ENCODE data around the gene CHD8. TPM values are rescaled to one million over a fixed set of nuclear protein-coding genes. Genes with fewer than 3 reads are reported as not detected.

Gene CHD8
- total RNA-seq, 1 experiment from 2014 or later, result 133 TPM

- TF ChIP-seq, protein P1, sequence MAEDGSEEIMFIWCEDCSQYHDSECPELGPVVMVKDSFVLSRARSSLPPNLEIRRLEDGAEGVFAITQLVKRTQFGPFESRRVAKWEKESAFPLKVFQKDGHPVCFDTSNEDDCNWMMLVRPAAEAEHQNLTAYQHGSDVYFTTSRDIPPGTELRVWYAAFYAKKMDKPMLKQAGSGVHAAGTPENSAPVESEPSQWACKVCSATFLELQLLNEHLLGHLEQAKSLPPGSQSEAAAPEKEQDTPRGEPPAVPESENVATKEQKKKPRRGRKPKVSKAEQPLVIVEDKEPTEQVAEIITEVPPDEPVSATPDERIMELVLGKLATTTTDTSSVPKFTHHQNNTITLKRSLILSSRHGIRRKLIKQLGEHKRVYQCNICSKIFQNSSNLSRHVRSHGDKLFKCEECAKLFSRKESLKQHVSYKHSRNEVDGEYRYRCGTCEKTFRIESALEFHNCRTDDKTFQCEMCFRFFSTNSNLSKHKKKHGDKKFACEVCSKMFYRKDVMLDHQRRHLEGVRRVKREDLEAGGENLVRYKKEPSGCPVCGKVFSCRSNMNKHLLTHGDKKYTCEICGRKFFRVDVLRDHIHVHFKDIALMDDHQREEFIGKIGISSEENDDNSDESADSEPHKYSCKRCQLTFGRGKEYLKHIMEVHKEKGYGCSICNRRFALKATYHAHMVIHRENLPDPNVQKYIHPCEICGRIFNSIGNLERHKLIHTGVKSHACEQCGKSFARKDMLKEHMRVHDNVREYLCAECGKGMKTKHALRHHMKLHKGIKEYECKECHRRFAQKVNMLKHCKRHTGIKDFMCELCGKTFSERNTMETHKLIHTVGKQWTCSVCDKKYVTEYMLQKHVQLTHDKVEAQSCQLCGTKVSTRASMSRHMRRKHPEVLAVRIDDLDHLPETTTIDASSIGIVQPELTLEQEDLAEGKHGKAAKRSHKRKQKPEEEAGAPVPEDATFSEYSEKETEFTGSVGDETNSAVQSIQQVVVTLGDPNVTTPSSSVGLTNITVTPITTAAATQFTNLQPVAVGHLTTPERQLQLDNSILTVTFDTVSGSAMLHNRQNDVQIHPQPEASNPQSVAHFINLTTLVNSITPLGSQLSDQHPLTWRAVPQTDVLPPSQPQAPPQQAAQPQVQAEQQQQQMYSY (CRISPR knock-in tag; IDR thresholded peaks at IDR 0.05), result no peak
- no peak for TF ChIP-seq CTCF (IDR thresholded peaks at IDR 0.05)
- TF ChIP-seq, protein P2, sequence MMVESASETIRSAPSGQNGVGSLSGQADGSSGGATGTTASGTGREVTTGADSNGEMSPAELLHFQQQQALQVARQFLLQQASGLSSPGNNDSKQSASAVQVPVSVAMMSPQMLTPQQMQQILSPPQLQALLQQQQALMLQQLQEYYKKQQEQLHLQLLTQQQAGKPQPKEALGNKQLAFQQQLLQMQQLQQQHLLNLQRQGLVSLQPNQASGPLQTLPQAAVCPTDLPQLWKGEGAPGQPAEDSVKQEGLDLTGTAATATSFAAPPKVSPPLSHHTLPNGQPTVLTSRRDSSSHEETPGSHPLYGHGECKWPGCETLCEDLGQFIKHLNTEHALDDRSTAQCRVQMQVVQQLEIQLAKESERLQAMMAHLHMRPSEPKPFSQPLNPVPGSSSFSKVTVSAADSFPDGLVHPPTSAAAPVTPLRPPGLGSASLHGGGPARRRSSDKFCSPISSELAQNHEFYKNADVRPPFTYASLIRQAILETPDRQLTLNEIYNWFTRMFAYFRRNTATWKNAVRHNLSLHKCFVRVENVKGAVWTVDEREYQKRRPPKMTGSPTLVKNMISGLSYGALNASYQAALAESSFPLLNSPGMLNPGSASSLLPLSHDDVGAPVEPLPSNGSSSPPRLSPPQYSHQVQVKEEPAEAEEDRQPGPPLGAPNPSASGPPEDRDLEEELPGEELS (CRISPR knock-in tag; IDR thresholded peaks at IDR 0.05), result no peak
Measured at GRCh38 chr14:21467616-21468015, 11.7 kb upstream of the CHD8 start (continued).

DNA sequence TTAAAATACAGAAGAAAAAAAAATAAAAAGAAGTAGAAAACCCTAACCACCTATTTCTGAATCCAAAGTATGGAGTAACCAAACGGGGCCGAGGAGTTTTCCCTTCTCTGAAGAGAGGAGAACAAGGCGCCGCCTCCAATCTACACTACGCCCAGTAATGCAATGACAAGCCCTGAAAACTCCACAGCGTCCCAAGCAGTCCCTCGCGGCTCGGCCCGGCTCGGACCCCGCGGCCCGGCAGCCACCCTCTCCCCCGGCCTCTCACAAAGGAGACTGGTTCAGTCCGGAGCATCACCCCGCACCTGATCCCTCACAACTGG, 371 bp downstream of the CHD8 start:
- no peak for DNase-seq (ENCODE audit: low spot score)
- H3K4me1 Mint-ChIP-seq, result peaks cover 23% of the 10 kb centered on the region
- H3K27me3 Mint-ChIP-seq (ENCODE audit: low read depth), result no peaks in the 10 kb centered on the region
- POLR2A ChIA-PET, result interaction anchor here (0.8 to 2.2 kb wide), 10 partner anchors 10 to 114 kb away, joined by 3 to 41 read pairs (median 6); partner anchors contain the start of genes METTL3, RAB2B, SALL2 and SUPT16H
- CTCF ChIA-PET, result interaction anchor here (0.6 to 2.8 kb wide), 23 partner anchors 10 to 293 kb away, joined by 3 to 37 read pairs (median 4); partner anchors contain the start of genes METTL3, RAB2B, SALL2 and SUPT16H
- H3K9me3 Mint-ChIP-seq, result no peaks in the 10 kb centered on the region
- peak overlapping the region; percentile 94 for H3K4me3 Mint-ChIP-seq
- peak; percentile 9 for ATAC-seq
- TF ChIP-seq, protein P3, sequence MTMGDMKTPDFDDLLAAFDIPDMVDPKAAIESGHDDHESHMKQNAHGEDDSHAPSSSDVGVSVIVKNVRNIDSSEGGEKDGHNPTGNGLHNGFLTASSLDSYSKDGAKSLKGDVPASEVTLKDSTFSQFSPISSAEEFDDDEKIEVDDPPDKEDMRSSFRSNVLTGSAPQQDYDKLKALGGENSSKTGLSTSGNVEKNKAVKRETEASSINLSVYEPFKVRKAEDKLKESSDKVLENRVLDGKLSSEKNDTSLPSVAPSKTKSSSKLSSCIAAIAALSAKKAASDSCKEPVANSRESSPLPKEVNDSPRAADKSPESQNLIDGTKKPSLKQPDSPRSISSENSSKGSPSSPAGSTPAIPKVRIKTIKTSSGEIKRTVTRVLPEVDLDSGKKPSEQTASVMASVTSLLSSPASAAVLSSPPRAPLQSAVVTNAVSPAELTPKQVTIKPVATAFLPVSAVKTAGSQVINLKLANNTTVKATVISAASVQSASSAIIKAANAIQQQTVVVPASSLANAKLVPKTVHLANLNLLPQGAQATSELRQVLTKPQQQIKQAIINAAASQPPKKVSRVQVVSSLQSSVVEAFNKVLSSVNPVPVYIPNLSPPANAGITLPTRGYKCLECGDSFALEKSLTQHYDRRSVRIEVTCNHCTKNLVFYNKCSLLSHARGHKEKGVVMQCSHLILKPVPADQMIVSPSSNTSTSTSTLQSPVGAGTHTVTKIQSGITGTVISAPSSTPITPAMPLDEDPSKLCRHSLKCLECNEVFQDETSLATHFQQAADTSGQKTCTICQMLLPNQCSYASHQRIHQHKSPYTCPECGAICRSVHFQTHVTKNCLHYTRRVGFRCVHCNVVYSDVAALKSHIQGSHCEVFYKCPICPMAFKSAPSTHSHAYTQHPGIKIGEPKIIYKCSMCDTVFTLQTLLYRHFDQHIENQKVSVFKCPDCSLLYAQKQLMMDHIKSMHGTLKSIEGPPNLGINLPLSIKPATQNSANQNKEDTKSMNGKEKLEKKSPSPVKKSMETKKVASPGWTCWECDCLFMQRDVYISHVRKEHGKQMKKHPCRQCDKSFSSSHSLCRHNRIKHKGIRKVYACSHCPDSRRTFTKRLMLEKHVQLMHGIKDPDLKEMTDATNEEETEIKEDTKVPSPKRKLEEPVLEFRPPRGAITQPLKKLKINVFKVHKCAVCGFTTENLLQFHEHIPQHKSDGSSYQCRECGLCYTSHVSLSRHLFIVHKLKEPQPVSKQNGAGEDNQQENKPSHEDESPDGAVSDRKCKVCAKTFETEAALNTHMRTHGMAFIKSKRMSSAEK (CRISPR knock-in tag; IDR thresholded peaks at IDR 0.05; ENCODE audit: borderline replicate concordance), result no peak
- TF ChIP-seq AR (CRISPR knock-in tag; IDR thresholded peaks at IDR 0.05), result no peak
- no peak for TF ChIP-seq ZNF138 (CRISPR knock-in tag; conservative IDR thresholded peaks at IDR 0.05)
- TF ChIP-seq MXD4 (CRISPR knock-in tag; IDR thresholded peaks at IDR 0.05; ENCODE audit: borderline replicate concordance), result no peak
- no peak for TF ChIP-seq ZNF219 (CRISPR knock-in tag; IDR thresholded peaks at IDR 0.05; ENCODE audit: borderline replicate concordance)
- TF ChIP-seq ESRRA (CRISPR knock-in tag; IDR thresholded peaks at IDR 0.05; ENCODE audit: borderline replicate concordance), result no peak
- TF ChIP-seq, protein P4, sequence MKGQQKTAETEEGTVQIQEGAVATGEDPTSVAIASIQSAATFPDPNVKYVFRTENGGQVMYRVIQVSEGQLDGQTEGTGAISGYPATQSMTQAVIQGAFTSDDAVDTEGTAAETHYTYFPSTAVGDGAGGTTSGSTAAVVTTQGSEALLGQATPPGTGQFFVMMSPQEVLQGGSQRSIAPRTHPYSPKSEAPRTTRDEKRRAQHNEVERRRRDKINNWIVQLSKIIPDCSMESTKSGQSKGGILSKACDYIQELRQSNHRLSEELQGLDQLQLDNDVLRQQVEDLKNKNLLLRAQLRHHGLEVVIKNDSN (CRISPR knock-in tag; IDR thresholded peaks at IDR 0.05), result no peak
- TF ChIP-seq OVOL2 (CRISPR knock-in tag; IDR thresholded peaks at IDR 0.05; ENCODE audit: borderline replicate concordance), result no peak
- TF ChIP-seq, protein P5, sequence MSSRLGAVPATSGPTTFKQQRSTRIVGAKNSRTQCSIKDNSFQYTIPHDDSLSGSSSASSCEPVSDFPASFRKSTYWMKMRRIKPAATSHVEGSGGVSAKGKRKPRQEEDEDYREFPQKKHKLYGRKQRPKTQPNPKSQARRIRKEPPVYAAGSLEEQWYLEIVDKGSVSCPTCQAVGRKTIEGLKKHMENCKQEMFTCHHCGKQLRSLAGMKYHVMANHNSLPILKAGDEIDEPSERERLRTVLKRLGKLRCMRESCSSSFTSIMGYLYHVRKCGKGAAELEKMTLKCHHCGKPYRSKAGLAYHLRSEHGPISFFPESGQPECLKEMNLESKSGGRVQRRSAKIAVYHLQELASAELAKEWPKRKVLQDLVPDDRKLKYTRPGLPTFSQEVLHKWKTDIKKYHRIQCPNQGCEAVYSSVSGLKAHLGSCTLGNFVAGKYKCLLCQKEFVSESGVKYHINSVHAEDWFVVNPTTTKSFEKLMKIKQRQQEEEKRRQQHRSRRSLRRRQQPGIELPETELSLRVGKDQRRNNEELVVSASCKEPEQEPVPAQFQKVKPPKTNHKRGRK (CRISPR knock-in tag; IDR thresholded peaks at IDR 0.05; ENCODE audit: borderline replicate concordance), result no peak
- no peak for TF ChIP-seq ZNF232 (CRISPR knock-in tag; IDR thresholded peaks at IDR 0.05)
- TF ChIP-seq FOXP1 (CRISPR knock-in tag; IDR thresholded peaks at IDR 0.05; ENCODE audit: borderline replicate concordance), result no peak
- TF ChIP-seq CREB1 (CRISPR knock-in tag; IDR thresholded peaks at IDR 0.05), result no peak
- TF ChIP-seq RORB (CRISPR knock-in tag; IDR thresholded peaks at IDR 0.05), result no peak
- H3K36me3 Mint-ChIP-seq, result peaks cover 17% of the 10 kb centered on the region
- H3K27ac Mint-ChIP-seq, result peak overlapping the region; percentile 95
